GM23338 (cell line): ENCODE measurements around the gene BARX1.

Source experiments
- EZH2 ChIP-seq: fragments of 200-600 bp; sonication (generic); IDR thresholded peaks from one replicate; pipeline ENCODE4 v1.8.0; 2017; ENCODE audit warnings: antibody characterized with exemption, mild to moderate bottlenecking, low read depth; ENCODE audit not compliant: unreplicated experiment
- EZH2phosphoT487 ChIP-seq: fragments of 200-600 bp; sonication (generic); IDR thresholded peaks from one replicate; pipeline ENCODE4 v1.8.1; 2018; ENCODE audit warnings: antibody characterized with exemption; ENCODE audit not compliant: unreplicated experiment
- POLR2AphosphoS5 ChIP-seq: IDR thresholded peaks from 2 replicates; pipeline ENCODE4 v1.6.1; 2016; ENCODE audit warnings: antibody characterized with exemption, low read depth
- TF ChIP-seq, protein P1 (sequence below), 2 experiments: fragments of 200-600 bp in 1 of 2; sonication (generic) in 1 of 2; conservative IDR thresholded peaks; 2 replicates each; pipeline versions ENCODE4 v1.5.1 to v1.6.1; 2016 to 2017; ENCODE audit warnings: antibody characterized with exemption in 2 of 2, low read depth in 2 of 2, mild to moderate bottlenecking in 2 of 2, moderate library complexity in 1 of 2
- TF ChIP-seq, protein P2 (sequence below): IDR thresholded peaks from one replicate; pipeline ENCODE4 v1.6.1; 2018; ENCODE audit warnings: antibody characterized with exemption; ENCODE audit not compliant: unreplicated experiment

DNA sequence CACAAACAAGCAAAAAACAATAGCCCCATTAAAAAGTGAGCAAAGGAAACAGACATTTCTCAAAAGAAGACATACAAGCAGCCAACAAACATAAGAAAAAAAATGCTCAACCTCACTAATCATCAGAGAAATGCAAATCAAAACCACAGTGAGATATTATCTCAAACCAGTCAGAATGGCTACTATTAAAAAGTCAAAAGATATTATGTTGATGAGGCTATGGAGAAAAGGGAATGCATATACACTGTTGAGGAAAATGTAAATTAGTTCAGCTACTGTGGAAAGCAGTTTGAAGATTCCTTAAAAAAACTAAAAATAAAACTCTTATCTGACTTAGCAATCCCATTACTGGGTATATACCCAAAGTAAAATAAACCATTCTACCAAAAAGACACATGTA, 28.7 kb upstream of the BARX1 start:
- TF ChIP-seq, protein P1, sequence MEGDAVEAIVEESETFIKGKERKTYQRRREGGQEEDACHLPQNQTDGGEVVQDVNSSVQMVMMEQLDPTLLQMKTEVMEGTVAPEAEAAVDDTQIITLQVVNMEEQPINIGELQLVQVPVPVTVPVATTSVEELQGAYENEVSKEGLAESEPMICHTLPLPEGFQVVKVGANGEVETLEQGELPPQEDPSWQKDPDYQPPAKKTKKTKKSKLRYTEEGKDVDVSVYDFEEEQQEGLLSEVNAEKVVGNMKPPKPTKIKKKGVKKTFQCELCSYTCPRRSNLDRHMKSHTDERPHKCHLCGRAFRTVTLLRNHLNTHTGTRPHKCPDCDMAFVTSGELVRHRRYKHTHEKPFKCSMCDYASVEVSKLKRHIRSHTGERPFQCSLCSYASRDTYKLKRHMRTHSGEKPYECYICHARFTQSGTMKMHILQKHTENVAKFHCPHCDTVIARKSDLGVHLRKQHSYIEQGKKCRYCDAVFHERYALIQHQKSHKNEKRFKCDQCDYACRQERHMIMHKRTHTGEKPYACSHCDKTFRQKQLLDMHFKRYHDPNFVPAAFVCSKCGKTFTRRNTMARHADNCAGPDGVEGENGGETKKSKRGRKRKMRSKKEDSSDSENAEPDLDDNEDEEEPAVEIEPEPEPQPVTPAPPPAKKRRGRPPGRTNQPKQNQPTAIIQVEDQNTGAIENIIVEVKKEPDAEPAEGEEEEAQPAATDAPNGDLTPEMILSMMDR (conservative IDR thresholded peaks at IDR 0.05; ENCODE audit: low read depth in 2 of 2), result no peak
- TF ChIP-seq EZH2 (no peak), EZH2phosphoT487 (no peak), POLR2AphosphoS5 (no peak)
- TF ChIP-seq, protein P2, sequence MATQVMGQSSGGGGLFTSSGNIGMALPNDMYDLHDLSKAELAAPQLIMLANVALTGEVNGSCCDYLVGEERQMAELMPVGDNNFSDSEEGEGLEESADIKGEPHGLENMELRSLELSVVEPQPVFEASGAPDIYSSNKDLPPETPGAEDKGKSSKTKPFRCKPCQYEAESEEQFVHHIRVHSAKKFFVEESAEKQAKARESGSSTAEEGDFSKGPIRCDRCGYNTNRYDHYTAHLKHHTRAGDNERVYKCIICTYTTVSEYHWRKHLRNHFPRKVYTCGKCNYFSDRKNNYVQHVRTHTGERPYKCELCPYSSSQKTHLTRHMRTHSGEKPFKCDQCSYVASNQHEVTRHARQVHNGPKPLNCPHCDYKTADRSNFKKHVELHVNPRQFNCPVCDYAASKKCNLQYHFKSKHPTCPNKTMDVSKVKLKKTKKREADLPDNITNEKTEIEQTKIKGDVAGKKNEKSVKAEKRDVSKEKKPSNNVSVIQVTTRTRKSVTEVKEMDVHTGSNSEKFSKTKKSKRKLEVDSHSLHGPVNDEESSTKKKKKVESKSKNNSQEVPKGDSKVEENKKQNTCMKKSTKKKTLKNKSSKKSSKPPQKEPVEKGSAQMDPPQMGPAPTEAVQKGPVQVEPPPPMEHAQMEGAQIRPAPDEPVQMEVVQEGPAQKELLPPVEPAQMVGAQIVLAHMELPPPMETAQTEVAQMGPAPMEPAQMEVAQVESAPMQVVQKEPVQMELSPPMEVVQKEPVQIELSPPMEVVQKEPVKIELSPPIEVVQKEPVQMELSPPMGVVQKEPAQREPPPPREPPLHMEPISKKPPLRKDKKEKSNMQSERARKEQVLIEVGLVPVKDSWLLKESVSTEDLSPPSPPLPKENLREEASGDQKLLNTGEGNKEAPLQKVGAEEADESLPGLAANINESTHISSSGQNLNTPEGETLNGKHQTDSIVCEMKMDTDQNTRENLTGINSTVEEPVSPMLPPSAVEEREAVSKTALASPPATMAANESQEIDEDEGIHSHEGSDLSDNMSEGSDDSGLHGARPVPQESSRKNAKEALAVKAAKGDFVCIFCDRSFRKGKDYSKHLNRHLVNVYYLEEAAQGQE, result no peak
